ENCODE measurements around the gene ANO4.

GRCh38 chr12:101027200-101027599 is 232.6 kb downstream of the ANO4 start:
- TF ChIP-seq CTCF (IDR thresholded peaks at IDR 0.05; ENCODE audit: insufficient read depth, low read length, poor library complexity, severe bottlenecking) (no peak), EZH2phosphoT487 (conservative IDR thresholded peaks at IDR 0.05; ENCODE audit: low read length) (no peak)

All from SU-DHL-6 (cell line).